Fibroblast of upper back skin (primary cell): Measurements from ENCODE around the gene AQP12A.

Source experiments
- DNase-seq: peaks from one replicate; pipeline ENCODE4 v3.0.0-alpha.2; 2013

The AQP12A gene

GRCh38 chr2:240711701-240712100 lies 20.0 kb downstream of the AQP12A start:
- DNase-seq: no peak

- no peak for DNase-seq
Measured at GRCh38 chr2:240712121-240712520, 20.5 kb downstream of the AQP12A start.

GRCh38 chr2:240713071-240713927 lies 21.6 kb downstream of the AQP12A start:
- no peak for DNase-seq

DNA sequence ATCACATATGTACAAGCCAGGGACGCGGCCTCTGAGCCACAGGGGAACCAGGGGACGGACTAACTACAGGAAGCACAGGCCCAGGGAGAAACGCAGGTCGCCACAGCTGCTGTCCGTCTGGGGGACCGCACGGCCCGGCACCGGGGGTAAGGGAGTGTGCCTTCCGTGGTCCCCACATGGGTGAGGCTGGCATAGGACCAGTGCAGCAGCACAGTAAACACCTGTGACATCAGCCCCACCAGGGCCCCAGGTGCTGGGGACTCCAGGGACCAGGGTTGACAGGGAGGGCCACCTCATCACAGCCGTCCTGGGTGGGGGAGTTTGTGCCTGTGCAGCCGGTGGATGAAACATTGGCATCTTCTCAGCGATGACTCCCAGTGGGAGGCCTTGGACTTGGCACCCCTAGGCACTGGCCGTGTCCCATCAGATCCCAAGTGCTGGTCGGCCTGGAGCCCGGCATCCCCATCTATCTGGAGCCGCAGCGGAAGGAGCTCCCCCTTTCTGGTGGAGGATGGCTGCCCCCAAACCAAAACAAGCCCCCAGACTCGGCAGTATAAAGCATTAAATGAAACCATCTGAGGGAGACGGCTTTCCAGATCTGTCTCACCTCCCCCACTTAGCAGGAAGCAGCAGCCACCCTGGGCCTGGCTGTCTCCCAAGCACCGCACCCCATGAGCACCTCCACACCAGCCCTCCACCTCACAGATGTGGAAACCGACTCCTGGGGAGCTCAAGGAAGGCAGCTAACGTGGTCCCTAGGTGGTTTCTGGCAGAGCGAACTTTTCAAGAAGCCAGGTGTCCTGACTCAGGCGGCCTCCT lies 22.5 kb downstream of the AQP12A start:
- DNase-seq: no peak

DNA sequence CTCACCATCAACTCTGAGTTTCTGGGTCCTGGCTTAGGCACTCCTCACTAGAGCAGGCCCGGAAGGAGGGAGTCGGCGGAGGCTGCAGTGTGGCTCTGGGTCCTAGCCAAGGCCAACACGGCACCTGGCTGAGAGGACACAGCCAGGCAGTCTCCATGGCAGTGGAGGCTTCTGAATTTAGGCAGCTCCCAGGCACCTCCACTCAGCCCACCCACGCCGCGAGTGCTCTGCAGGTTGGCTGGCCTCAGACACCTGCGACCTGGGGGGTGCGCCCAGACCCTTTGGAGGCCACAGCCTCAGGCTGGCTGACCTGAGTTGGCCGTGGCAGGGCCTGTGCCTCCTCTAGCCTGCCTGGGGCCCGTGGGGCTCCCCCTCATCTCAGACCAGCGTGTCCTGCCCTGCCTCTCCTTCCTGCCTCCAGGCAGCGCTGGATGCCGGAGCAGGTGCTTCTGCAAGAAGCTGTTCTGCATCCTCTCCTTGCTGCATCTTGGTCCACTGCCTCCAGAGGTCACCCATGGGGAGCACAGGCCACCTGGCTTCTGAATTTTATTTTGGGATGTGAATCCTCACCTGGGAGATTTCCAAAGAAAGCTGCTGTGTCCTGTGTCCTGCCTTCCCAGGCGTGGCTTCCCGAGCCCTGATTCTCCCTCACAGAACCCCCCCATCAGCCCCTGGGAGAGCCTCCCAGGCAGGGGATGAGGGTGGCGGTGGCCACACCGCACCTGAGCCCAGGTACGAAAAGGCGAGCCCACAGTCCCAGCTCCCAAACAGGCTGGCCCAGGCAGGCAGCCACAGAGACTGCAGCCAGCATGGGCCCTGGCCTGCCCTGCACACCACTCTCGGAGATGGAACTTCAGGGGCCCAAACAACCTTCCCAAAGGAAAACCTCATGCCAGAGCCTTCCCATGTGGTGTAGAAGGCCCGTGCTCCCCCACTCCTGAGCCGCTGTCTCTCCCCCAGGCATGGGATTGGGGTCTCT lies 23.4 kb downstream of the AQP12A start:
- no peak for DNase-seq

- DNase-seq: no peak
Measured at GRCh38 chr2:240716130-240716798, 24.6 kb downstream of the AQP12A start.

- no peak for DNase-seq
Measured at GRCh38 chr2:240717181-240717641, 25.5 kb downstream of the AQP12A start.

- DNase-seq: no peak
Measured at GRCh38 chr2:240717681-240718581, 26.3 kb downstream of the AQP12A start.

DNA sequence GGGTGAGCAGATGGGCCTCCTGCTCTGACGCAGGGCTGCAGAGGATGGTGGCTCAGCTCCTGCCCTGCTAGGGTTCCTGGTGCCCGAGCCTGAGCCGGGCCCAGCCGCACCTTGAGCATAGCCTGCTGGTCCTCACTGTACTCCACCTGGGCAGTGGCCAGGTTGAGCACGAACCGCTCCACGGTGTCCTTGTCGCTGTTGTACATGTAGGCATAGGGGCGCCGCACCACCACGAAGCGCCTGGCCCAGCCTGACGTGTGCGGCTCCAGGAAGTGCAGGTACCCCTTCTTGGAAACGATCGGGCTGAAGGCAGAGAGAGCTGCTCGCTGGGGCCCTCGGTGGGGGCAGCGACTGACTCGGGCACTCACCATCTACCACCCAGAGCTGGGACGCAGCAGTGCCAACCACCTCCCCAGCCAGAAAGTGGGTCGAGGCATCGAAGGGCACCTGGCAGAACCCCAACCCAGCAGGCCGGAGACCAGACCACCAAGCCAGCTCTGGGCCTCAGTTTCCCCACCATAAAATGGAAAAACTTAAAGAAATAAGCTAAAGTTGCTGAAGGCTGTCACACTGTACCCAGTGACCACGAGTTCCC lies 27.3 kb downstream of the AQP12A start:
- no peak for DNase-seq

GRCh38 chr2:240719676-240720545 lies 28.2 kb downstream of the AQP12A start:
- no peak for DNase-seq

DNA sequence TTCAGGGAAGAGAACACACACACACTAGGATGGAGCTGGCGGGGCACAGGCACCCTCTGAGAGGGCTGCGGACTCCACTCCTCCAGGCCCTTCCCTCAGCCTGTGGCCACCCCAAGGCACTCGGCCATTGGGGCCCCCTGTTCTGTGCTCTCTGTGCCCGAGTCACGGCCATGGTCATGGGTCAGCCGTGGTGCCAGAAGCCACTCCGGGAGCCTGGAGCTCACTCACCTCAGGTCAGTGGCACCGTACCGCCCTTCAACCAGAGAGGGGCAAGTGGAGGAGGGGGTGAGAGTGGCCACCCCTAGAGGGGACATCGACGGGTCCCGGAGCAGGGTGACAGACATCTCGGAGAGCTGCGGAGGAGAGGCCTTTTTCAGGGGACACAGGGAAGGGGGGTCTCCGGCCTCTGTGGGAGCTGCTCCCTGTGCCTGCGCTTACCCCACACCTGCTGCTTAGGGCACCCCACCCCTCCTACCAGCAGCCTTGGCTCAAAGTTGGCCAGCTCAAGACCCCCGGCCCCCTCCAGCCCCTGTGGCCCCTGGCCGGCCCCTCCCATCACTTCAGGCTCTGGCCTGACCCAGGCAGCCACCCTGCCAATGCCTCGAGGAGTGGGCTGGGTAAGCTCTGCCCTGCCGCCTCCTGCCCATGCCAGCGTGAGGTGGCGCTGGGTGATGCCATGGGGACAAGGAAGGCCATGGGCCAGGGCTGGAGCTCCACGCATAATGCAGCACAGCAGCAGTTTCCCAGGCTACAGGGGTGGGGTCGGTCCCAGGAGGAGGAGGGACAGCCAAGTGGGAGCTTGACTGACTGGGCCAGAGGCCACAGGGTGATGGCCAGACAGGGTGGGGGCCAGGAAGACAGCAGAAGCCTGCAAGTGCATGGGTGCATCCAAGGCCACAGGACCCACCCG lies 29.3 kb downstream of the AQP12A start:
- DNase-seq: no peak

- no peak for DNase-seq
Measured at GRCh38 chr2:240721596-240722180, 30.0 kb downstream of the AQP12A start.

DNA sequence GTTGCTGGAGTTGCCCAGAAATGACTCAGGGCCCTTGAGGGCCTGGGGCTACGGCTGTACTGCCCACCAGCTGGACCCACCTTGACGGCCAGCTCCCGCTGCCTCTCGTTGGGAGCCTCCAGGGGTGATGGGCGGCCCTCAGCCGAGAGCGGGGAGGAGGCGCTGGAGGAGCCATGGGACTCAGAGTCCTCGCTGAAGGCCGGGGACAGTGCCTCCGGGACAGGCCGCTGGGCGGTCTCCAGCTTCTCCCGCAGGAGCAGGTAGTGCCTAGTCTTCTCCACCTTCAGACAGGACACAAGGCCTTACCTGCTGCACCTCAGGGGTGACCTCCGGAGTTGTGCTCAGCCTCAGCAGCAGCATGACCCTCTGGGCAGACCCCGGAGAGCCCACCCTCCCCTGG lies 30.7 kb downstream of the AQP12A start:
- DNase-seq: no peak

GRCh38 chr2:240722796-240723735 lies 31.4 kb downstream of the AQP12A start:
- DNase-seq: no peak

DNA sequence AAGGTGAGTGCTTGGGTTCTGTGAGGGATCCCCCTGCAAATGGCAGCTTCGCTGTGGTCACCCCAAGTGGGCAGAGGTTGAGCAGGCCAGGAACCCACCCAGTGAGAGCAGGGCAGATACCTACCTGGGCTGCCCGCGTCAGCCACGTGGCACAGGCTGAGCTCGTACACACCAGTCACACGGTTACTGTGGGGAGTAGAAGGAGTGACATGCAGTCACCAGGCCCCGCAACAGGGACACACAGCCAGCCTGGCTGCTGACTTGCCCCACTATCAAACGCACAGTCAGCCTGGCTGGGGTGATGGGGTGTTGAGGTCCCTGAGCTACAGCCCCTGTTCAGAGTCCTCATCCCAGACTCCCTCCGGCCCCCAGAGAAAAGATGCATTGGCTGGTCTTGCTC lies 32.2 kb downstream of the AQP12A start:
- DNase-seq: no peak

- no peak for DNase-seq
Measured at GRCh38 chr2:240724431-240724830, 32.8 kb downstream of the AQP12A start.

- DNase-seq: no peak
Measured at GRCh38 chr2:240725266-240725665, 33.6 kb downstream of the AQP12A start.
